GM19395 (cell line): ENCODE measurements around the gene ZBTB22.
"Not testable (repeated sequence)": the region's sequence is repeated elsewhere in the genome, so short reads cannot be mapped to it uniquely, and the experiment has no call there.

Experiments
- ATAC-seq: cut with Tn5 transposase; IDR thresholded peaks from one replicate; pipeline ENCODE4 v1.9.1; 2021; ENCODE audit warnings: mild to moderate bottlenecking, moderate library complexity; ENCODE audit not compliant: unreplicated experiment

The ZBTB22 gene

GRCh38 chr6:33285214-33285613 is 32.3 kb downstream of the ZBTB22 start:
- not testable (repeated sequence) for ATAC-seq

GRCh38 chr6:33280539-33280938 is 37.0 kb downstream of the ZBTB22 start:
- no peak for ATAC-seq

- ATAC-seq: no peak
Observed at GRCh38 chr6:33279971-33280511, 37.5 kb downstream of the ZBTB22 start.

GRCh38 chr6:33279257-33279695 is 38.3 kb downstream of the ZBTB22 start:
- ATAC-seq: no peak

GRCh38 chr6:33278810-33279209 is 38.7 kb downstream of the ZBTB22 start:
- no peak for ATAC-seq

- no peak for ATAC-seq
Observed at GRCh38 chr6:33278392-33278741, 39.2 kb downstream of the ZBTB22 start.

GRCh38 chr6:33277663-33278391 is 39.7 kb downstream of the ZBTB22 start:
- ATAC-seq: no peak

- ATAC-seq: peak; percentile 58
Observed at GRCh38 chr6:33276864-33277662, 40.5 kb downstream of the ZBTB22 start, which contains the start of gene B3GALT4. B3GALT4 (plus strand) TSS chr6:33277123; CDS start chr6:33277420, 297 bp downstream.

- ATAC-seq: no peak
Observed at GRCh38 chr6:33276581-33276863, 41.0 kb downstream of the ZBTB22 start.

GRCh38 chr6:33275795-33276580 is 41.6 kb downstream of the ZBTB22 start:
- ATAC-seq: not testable (repeated sequence)

GRCh38 chr6:33273924-33274902 is 43.3 kb downstream of the ZBTB22 start:
- ATAC-seq: no peak

- no peak for ATAC-seq
Observed at GRCh38 chr6:33273129-33273923, 44.2 kb downstream of the ZBTB22 start.

GRCh38 chr6:33272275-33273128 is 45.0 kb downstream of the ZBTB22 start:
- ATAC-seq: peak; percentile 7

GRCh38 chr6:33271468-33272274 is 45.9 kb downstream of the ZBTB22 start, which contains the start of the genes RPS18 and VPS52:
RPS18 (plus strand) TSS chr6:33272075; CDS start chr6:33272120, 45 bp downstream.
VPS52 (minus strand) TSS chr6:33271876; CDS start chr6:33271675, 201 bp downstream.
- ATAC-seq: peak; percentile 83

- ATAC-seq: peak; percentile 4
Observed at GRCh38 chr6:33271117-33271467, 46.5 kb downstream of the ZBTB22 start.
